Activated CD8-positive, alpha-beta memory T cell treated with anti-CD3 and anti-CD28 coated beads, Interleukin-2, amount 50 U/mL, for 1 hour (primary cell): ENCODE measurements around the gene MX1.

ENCODE experiments used
- DNase-seq: peaks from one replicate; pipeline ENCODE4 v3.0.0-alpha.2; 2020; ENCODE audit errors: extremely low read depth

The MX1 gene

GRCh38 chr21:41425954-41426675, at the start of gene MX1:
MX1 (plus strand) TSS chr21:41426239; CDS start chr21:41432071, 5,832 bp downstream.
- DNase-seq, result peak; percentile 51

- no peak for DNase-seq
Measured at GRCh38 chr21:41377715-41378114, 48.3 kb upstream of the MX1 start.

- no peak for DNase-seq
Measured at GRCh38 chr21:41378849-41379248, 47.2 kb upstream of the MX1 start.

- DNase-seq, result no peak
Measured at GRCh38 chr21:41379901-41380300, 46.1 kb upstream of the MX1 start.

GRCh38 chr21:41381731-41382130, 44.3 kb upstream of the MX1 start:
- DNase-seq, result no peak

- DNase-seq, result no peak
Measured at GRCh38 chr21:41387042-41387819, 38.8 kb upstream of the MX1 start.

- DNase-seq, result no peak
Measured at GRCh38 chr21:41387824-41388223, 38.2 kb upstream of the MX1 start.

- DNase-seq, result no peak
Measured at GRCh38 chr21:41388259-41388658, 37.8 kb upstream of the MX1 start.

- DNase-seq, result no peak
Measured at GRCh38 chr21:41390043-41390639, 35.9 kb upstream of the MX1 start.

GRCh38 chr21:41393876-41394465, 32.1 kb upstream of the MX1 start:
- DNase-seq, result no peak

GRCh38 chr21:41396558-41397075, 29.4 kb upstream of the MX1 start:
- DNase-seq, result no peak

- no peak for DNase-seq
Measured at GRCh38 chr21:41397471-41397891, 28.6 kb upstream of the MX1 start.

- DNase-seq, result no peak
Measured at GRCh38 chr21:41398251-41398650, 27.8 kb upstream of the MX1 start.

GRCh38 chr21:41398831-41399230, 27.2 kb upstream of the MX1 start:
- DNase-seq, result no peak

GRCh38 chr21:41399246-41399800, 26.7 kb upstream of the MX1 start:
- DNase-seq, result no peak

- no peak for DNase-seq
Measured at GRCh38 chr21:41402231-41402630, 23.8 kb upstream of the MX1 start.

- DNase-seq, result no peak
Measured at GRCh38 chr21:41402796-41403195, 23.2 kb upstream of the MX1 start.

- no peak for DNase-seq
Measured at GRCh38 chr21:41403331-41403730, 22.7 kb upstream of the MX1 start.

GRCh38 chr21:41403966-41404365, 22.1 kb upstream of the MX1 start:
- DNase-seq, result no peak

GRCh38 chr21:41405321-41405720, 20.7 kb upstream of the MX1 start:
- no peak for DNase-seq

GRCh38 chr21:41406340-41406739, 19.7 kb upstream of the MX1 start:
- DNase-seq, result no peak
